SU-DHL-6 (cell line): Measurements from ENCODE around the gene GIPR.
A peak's percentile ranks its signal among the peaks of the same experiment; 100 is the strongest.

ENCODE experiments used
- H2AFZ ChIP-seq: fragments of 200-600 bp; sonication (generic); 2 replicates; pipeline ENCODE4 v1.6.1; 2014; ENCODE audit warnings: low read depth, mild to moderate bottlenecking, moderate library complexity, mixed read lengths, antibody characterized with exemption, low read length; ENCODE audit not compliant: severe bottlenecking
- H3F3A ChIP-seq: fragments of 200-600 bp; shearing (Covaris generic); 2 replicates; pipeline ENCODE4 v1.6.0; 2016; ENCODE audit warnings: antibody characterized with exemption, mild to moderate bottlenecking; ENCODE audit not compliant: insufficient read depth
- H3K27ac ChIP-seq: fragments of 200-600 bp; sonication (generic); 2 replicates; pipeline ENCODE4 v1.5.1; 2016; ENCODE audit warnings: low read depth, mild to moderate bottlenecking, low read length, moderate library complexity, mixed read lengths
- H3K27me3 ChIP-seq: fragments of 200-600 bp; sonication (generic), shearing (Covaris generic); 2 replicates; pipeline ENCODE4 v1.6.0; 2014; ENCODE audit warnings: mild to moderate bottlenecking, low read length
- H3K36me3 ChIP-seq: fragments of 200-600 bp; sonication (generic); 2 replicates; pipeline ENCODE4 v1.6.1; 2014; ENCODE audit warnings: mild to moderate bottlenecking, low read length, mixed read lengths
- H3K4me2 ChIP-seq: fragments of 300-600, 200-600 bp; shearing (Covaris generic), sonication (generic); 2 replicates; pipeline ENCODE4 v1.6.0; 2014; ENCODE audit warnings: low read length, low read depth, mild to moderate bottlenecking; ENCODE audit not compliant: poor library complexity, severe bottlenecking
- H3K4me3 ChIP-seq: fragments of 200-600 bp; sonication (generic); 2 replicates; pipeline ENCODE4 v1.5.1; 2014; ENCODE audit warnings: antibody characterized with exemption, low read length, mild to moderate bottlenecking, mixed read lengths; ENCODE audit not compliant: insufficient read depth, poor library complexity, severe bottlenecking
- H3K79me2 ChIP-seq: fragments of 200-600 bp; sonication (generic); 2 replicates; pipeline ENCODE4 v1.6.1; 2014; ENCODE audit warnings: mild to moderate bottlenecking, low read length, moderate library complexity; ENCODE audit not compliant: insufficient read depth
- H3K9ac ChIP-seq: fragments of 200-600 bp; sonication (generic); 2 replicates; pipeline ENCODE4 v1.7.0; 2014; ENCODE audit warnings: mild to moderate bottlenecking, low read length
- H3K9me2 ChIP-seq: fragments of 200-600 bp; sonication (generic); replicated peaks from 2 replicates; pipeline ENCODE4 v1.6.1; 2014; ENCODE audit warnings: low read length; ENCODE audit not compliant: insufficient read depth
- H3K9me3 ChIP-seq: fragments of 200-600 bp; sonication (generic); 2 replicates; pipeline ENCODE4 v1.6.1; 2014; ENCODE audit warnings: low read length, mixed read lengths; ENCODE audit not compliant: insufficient read depth
- H4K20me1 ChIP-seq: fragments of 200-600 bp; sonication (generic); 2 replicates; pipeline ENCODE4 v1.6.1; 2014; ENCODE audit warnings: low read depth, mild to moderate bottlenecking, antibody characterized with exemption, low read length, moderate library complexity, mixed read lengths
- EZH2phosphoT487 ChIP-seq: fragments of 200-600 bp; sonication (generic), shearing (Covaris generic); conservative IDR thresholded peaks from 2 replicates; pipeline ENCODE4 v1.6.1; 2018; ENCODE audit warnings: mild to moderate bottlenecking, antibody characterized with exemption, low read length, moderate library complexity, mixed read lengths
- TF ChIP-seq, protein P1 (sequence below): fragments of 200-600 bp; sonication (generic); IDR thresholded peaks from one replicate; pipeline ENCODE4 v1.5.1; 2017; ENCODE audit warnings: antibody characterized with exemption, mild to moderate bottlenecking, low read length, moderate library complexity; ENCODE audit not compliant: insufficient read depth, poor library complexity, severe bottlenecking

The GIPR gene

DNA sequence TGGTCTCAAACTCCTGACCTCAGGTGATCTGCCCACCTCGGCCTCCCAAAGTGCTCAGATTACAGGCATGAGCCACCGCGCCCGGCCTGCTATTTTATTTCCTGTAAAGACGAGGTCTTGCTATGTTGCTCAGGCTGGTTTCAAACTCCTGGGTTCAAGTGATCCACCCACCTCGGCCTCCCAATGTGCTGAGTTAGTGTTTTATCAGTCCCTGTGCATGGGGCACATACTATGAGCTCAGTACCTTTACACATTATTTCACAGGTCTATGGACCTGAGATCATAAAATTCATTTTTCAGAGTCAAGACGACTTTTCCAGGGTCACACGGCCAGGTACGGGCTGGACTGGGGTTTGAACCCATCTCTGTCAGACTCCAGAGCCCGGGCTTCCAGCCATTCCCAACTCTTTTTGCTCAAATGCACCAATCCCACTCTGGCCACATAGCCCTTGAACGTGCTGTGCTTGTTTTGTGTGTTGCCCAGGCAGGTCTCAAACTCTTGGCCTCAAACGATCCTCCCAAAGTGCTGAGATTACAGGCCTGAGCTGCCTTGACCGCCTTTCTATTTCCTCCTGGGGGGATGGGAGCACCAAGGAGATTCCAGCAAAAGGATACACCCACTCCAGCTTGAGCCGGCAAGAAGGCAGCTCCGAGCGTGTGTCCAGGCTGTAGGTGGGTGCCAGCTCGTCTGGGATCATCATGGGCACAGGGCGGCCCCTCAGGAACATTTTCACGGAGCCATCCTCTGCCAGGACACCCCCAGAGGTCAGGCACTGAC lies 29.9 kb upstream of the GIPR start:
- H3K4me3 ChIP-seq: peak overlapping the region; percentile 62
- H3F3A ChIP-seq: peaks cover 20% of the 10 kb centered on the region
- peak overlapping the region; percentile 59 for H3K4me2 ChIP-seq
- TF ChIP-seq EZH2phosphoT487: no peak
- TF ChIP-seq, protein P1, sequence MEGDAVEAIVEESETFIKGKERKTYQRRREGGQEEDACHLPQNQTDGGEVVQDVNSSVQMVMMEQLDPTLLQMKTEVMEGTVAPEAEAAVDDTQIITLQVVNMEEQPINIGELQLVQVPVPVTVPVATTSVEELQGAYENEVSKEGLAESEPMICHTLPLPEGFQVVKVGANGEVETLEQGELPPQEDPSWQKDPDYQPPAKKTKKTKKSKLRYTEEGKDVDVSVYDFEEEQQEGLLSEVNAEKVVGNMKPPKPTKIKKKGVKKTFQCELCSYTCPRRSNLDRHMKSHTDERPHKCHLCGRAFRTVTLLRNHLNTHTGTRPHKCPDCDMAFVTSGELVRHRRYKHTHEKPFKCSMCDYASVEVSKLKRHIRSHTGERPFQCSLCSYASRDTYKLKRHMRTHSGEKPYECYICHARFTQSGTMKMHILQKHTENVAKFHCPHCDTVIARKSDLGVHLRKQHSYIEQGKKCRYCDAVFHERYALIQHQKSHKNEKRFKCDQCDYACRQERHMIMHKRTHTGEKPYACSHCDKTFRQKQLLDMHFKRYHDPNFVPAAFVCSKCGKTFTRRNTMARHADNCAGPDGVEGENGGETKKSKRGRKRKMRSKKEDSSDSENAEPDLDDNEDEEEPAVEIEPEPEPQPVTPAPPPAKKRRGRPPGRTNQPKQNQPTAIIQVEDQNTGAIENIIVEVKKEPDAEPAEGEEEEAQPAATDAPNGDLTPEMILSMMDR: no peak
- no peaks in the 10 kb centered on the region for H4K20me1 ChIP-seq
- H3K9me3 ChIP-seq: no peaks in the 10 kb centered on the region
- H3K27me3 ChIP-seq: no peaks in the 10 kb centered on the region
- no peak overlapping the region for H2AFZ ChIP-seq
- peaks cover 9% of the 10 kb centered on the region; the same call in 1 of the 2 replicates for H3K79me2 ChIP-seq
- no peaks in the 10 kb centered on the region for H3K9me2 ChIP-seq
- H3K36me3 ChIP-seq: no peaks in the 10 kb centered on the region
- H3K27ac ChIP-seq: no peak overlapping the region
- peak overlapping the region; percentile 67 for H3K9ac ChIP-seq

DNA sequence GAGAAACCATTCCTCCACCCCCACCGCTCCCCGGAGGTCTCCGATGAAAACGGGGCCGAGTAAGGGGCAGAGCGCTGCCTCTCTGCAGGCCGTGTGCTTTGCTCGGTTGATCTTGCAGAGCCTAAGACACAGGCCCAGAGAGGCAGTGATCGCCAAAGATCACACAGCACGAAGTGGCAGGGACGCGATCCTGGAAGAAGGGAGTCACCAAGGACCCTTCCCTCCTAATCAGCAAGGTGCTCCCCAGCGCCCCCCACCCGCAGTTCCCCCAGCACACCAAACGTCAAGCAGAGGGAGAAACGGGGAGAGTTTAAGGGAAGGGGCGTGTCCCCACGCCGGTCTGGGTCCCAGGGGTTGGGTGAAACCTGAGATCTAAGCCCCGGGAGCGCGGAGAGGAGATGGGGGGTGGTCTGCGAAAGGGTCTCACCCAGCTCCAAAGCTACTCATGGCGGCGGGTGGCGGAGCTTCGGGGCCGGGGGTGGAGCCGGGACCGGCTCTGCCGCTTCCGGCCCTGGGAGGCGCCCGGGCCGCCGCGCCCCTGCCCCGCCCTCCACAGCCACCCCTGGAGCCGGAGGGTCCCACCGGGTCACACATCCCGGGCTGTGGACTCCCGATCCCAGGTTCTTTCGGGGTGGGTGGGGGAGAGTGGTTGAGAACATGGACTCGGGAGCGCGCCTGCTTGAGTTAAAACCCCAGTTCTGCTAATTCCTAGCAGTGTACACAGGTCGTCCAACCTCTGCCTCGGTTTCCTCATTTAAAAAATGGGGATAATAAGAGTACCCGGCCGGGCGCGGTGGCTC lies 28.9 kb upstream of the GIPR start, which contains the start of gene EML2:
Gene EML2, minus strand, starts transcription at position 468 of the 800 bp plus-strand sequence. Its CDS starts 21 bp downstream, at position 447.
- Histone ChIP-seq H3K4me3 (peak within 1 kb of the TSS; percentile 62), H3K9ac (peak within 1 kb of the TSS; percentile 67), H3K36me3 (no peaks in the 10 kb centered on the region), H3K9me3 (no peaks in the 10 kb centered on the region), H3K27ac (peak within 1 kb of the TSS; percentile 17; the same call in 1 of the 2 replicates), H4K20me1 (no peaks in the 10 kb centered on the region), H3F3A (peaks cover 21% of the 10 kb centered on the region), H3K9me2 (no peaks in the 10 kb centered on the region), H3K27me3 (no peaks in the 10 kb centered on the region), H3K4me2 (peak within 1 kb of the TSS; percentile 59), H3K79me2 (peaks cover 9% of the 10 kb centered on the region; the same call in 1 of the 2 replicates), H2AFZ (peak within 1 kb of the TSS; percentile 87)
- TF ChIP-seq, protein P1: peak; percentile 69
- no peak for TF ChIP-seq EZH2phosphoT487

DNA sequence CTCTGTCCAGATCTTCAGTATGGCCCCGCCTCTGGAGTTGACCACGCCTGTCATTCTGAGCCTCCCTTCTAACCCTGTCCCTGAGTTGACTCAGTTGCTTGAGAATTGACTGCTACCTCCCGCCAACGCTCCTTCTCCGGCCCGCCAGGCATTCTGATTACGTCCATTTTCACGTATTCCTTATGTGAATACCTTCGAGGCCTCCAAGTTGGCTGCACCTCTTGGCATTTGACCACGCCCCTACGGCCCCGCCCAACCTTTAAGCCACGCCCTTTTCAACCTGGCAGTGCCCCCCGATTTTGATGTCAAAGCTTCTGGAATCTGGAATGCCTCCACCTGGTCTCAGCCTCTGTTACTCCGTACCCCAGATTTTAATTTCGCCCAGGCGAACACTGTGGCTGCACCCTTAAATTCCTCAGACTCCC lies 27.2 kb upstream of the GIPR start:
- H3F3A ChIP-seq: peaks cover 22% of the 10 kb centered on the region
- H3K4me2 ChIP-seq: peak overlapping the region; percentile 84
- peak overlapping the region; percentile 78; the same call in 1 of the 2 replicates for H3K9ac ChIP-seq
- H4K20me1 ChIP-seq: no peaks in the 10 kb centered on the region
- H3K27me3 ChIP-seq: no peaks in the 10 kb centered on the region
- H2AFZ ChIP-seq: peak overlapping the region; percentile 49
- no peaks in the 10 kb centered on the region for H3K36me3 ChIP-seq
- no peak for TF ChIP-seq EZH2phosphoT487
- TF ChIP-seq, protein P1: no peak
- no peaks in the 10 kb centered on the region for H3K9me3 ChIP-seq
- H3K27ac ChIP-seq: peak overlapping the region; percentile 92
- no peaks in the 10 kb centered on the region for H3K9me2 ChIP-seq
- H3K79me2 ChIP-seq: peaks cover 9% of the 10 kb centered on the region; the same call in 1 of the 2 replicates
- peak overlapping the region; percentile 68 for H3K4me3 ChIP-seq
